CD14-positive monocyte (primary cell): Measurements from ENCODE around the gene SFXN2. TPM values are rescaled to one million over a fixed set of nuclear protein-coding genes. Genes with fewer than 3 reads are reported as not detected.

Experiments used
- DNase-seq, 3 donors: peaks; one replicate each; pipeline ENCODE4 v3.0.0-alpha.2; 2011 to 2022
- H2AFZ ChIP-seq: 2 replicates; pipeline ENCODE4 v1.6.0; 2012; ENCODE audit warnings: mild to moderate bottlenecking, low read depth, low read length, inconsistent platforms; ENCODE audit not compliant: insufficient read depth, poor library complexity, severe bottlenecking
- H3K27ac ChIP-seq, 2 donors: 1 replicate in 1 of 2; 2 replicates in 1 of 2; pipeline ENCODE4 v1.5.1; 2012 to 2013; ENCODE audit warnings: low read length in 2 of 2, control low read depth in 1 of 2, inconsistent platforms in 1 of 2, low read depth in 1 of 2, mild to moderate bottlenecking in 1 of 2
- H3K27me3 ChIP-seq, 2 donors: one replicate each; pipeline versions ENCODE4 v1.6.0 to v1.6.1; 2011 to 2013; ENCODE audit warnings: low read length in 2 of 2; ENCODE audit not compliant: control insufficient read depth in 2 of 2, insufficient read depth in 2 of 2
- H3K36me3 ChIP-seq, 2 donors: replicated peaks in 1 of 2; 1 replicate in 1 of 2; 2 replicates in 1 of 2; pipeline versions ENCODE4 v1.5.1 to v1.6.1; 2012 to 2013; ENCODE audit warnings: low read length in 2 of 2, control low read depth in 1 of 2, inconsistent platforms in 1 of 2, mild to moderate bottlenecking in 1 of 2; ENCODE audit not compliant: insufficient read depth in 2 of 2, control insufficient read depth in 1 of 2
- H3K4me1 ChIP-seq, 2 donors: 1 replicate in 1 of 2; 2 replicates in 1 of 2; pipeline versions ENCODE4 v1.5.1 to v1.6.1; 2012 to 2013; ENCODE audit warnings: low read length in 2 of 2, control low read depth in 1 of 2, inconsistent platforms in 1 of 2, mild to moderate bottlenecking in 1 of 2, moderate library complexity in 1 of 2; ENCODE audit not compliant: insufficient read depth in 2 of 2, control insufficient read depth in 1 of 2
- H3K4me2 ChIP-seq: replicated peaks from 2 replicates; pipeline ENCODE3; 2012; ENCODE audit warnings: low read length, moderate library complexity, mild to moderate bottlenecking; ENCODE audit not compliant: poor library complexity, severe bottlenecking; ENCODE audit errors: extremely low read depth
- H3K4me3 ChIP-seq, 3 experiments: fragments of 200-600 bp in 1 of 3; sonication (generic) in 1 of 3; replicated peaks in 1 of 3; 1 replicate in 2 of 3; 2 replicates in 1 of 3; pipeline ENCODE4 v1.5.1; 2011 to 2013; ENCODE audit warnings: low read length in 3 of 3, mild to moderate bottlenecking in 3 of 3, control low read depth in 2 of 3, low read depth in 2 of 3, inconsistent platforms in 1 of 3, moderate library complexity in 1 of 3
- H3K79me2 ChIP-seq: 2 replicates; pipeline ENCODE4 v1.6.0; 2012; ENCODE audit warnings: mild to moderate bottlenecking, control low read depth, inconsistent platforms, low read length, moderate library complexity; ENCODE audit not compliant: insufficient read depth
- H3K9ac ChIP-seq: 2 replicates; pipeline ENCODE4 v1.6.0; 2017; ENCODE audit warnings: low read length, mild to moderate bottlenecking; ENCODE audit not compliant: insufficient read depth, poor library complexity, severe bottlenecking
- H3K9me3 ChIP-seq, 2 donors: replicated peaks in 1 of 2; 1 replicate in 1 of 2; 2 replicates in 1 of 2; pipeline versions ENCODE4 v1.5.1 to v1.6.1; 2012 to 2013; ENCODE audit warnings: low read length in 2 of 2, control low read depth in 1 of 2; ENCODE audit not compliant: control insufficient read depth in 1 of 2, insufficient read depth in 1 of 2
- H4K20me1 ChIP-seq: 2 replicates; pipeline ENCODE4 v1.6.0; 2012; ENCODE audit warnings: mild to moderate bottlenecking, low read length, control low read depth, moderate library complexity; ENCODE audit not compliant: insufficient read depth
- H3K27ac Mint-ChIP-seq, 7 donors: one replicate each; pipeline ENCODE4 v1.8.0; 2020; ENCODE audit warnings: mild to moderate bottlenecking in 7 of 7, mixed read lengths in 7 of 7, moderate library complexity in 6 of 7, inconsistent platforms in 2 of 7
- H3K27me3 Mint-ChIP-seq, 3 donors: one replicate each; pipeline ENCODE4 v1.8.0; 2021 to 2022; ENCODE audit warnings: low read depth in 3 of 3, mild to moderate bottlenecking in 3 of 3, mixed read lengths in 3 of 3, moderate library complexity in 3 of 3, inconsistent platforms in 1 of 3
- H3K36me3 Mint-ChIP-seq, 2 donors: one replicate each; pipeline ENCODE4 v1.8.0; 2020; ENCODE audit warnings: mixed read lengths in 2 of 2, inconsistent platforms in 1 of 2, mild to moderate bottlenecking in 1 of 2
- H3K4me1 Mint-ChIP-seq: one replicate; pipeline ENCODE4 v1.8.0; 2020; ENCODE audit warnings: mild to moderate bottlenecking, mixed read lengths
- H3K4me3 Mint-ChIP-seq, 2 donors: one replicate each; pipeline ENCODE4 v1.8.0; 2020; ENCODE audit warnings: mild to moderate bottlenecking in 2 of 2, mixed read lengths in 2 of 2, moderate library complexity in 1 of 2
- H3K9me3 Mint-ChIP-seq, 7 donors: one replicate each; pipeline ENCODE4 v1.8.0; 2020 to 2022; ENCODE audit warnings: mixed read lengths in 7 of 7, mild to moderate bottlenecking in 6 of 7, moderate library complexity in 6 of 7, inconsistent platforms in 2 of 7
- WGBS: methylation state at CpG from one replicate; pipeline ENCODE4 v1.1.5; 2013; ENCODE audit warnings: missing lambda C conversion rate; ENCODE audit not compliant: insufficient coverage; 5-methylcytosine and 5-hydroxymethylcytosine counted together
- intact Hi-C, 2 donors: fragments of 100-400 bp; cut with micrococcal nuclease; formaldehyde crosslinking; loops; one replicate each; pipeline versions ENCODE4 v1.15.0 to v1.15.1; 2023
- polyA plus RNA-seq, 3 donors: library from polyadenylated mRNA; depleted of rRNA in 1 of 3; unstranded in 2 of 3; stranded (reverse) in 1 of 3; fragments of 300-500 nt in 2 of 3; fragments of >200 nt in 1 of 3; fragmentation: Illumina TruSeq in 2 of 3; gene quantifications; 1 replicate in 2 of 3; 2 replicates in 1 of 3; pipeline ENCODE4 v1.2.3, GENCODE V29; 2012 to 2021
- TF ChIP-seq, protein P1 (sequence below): fragments of 200-600 bp; IDR thresholded peaks from one replicate; pipeline ENCODE4 v1.8.0; 2022; ENCODE audit warnings: antibody characterized with exemption, mild to moderate bottlenecking

Gene SFXN2
- polyA plus RNA-seq, 3 donors = 1.3 to 2.0 (median 1.8) TPM

- 95% methylated on average over 15 of the region's 16 CpGs for WGBS
- H3K4me1 Mint-ChIP-seq = peaks cover 49% of the 10 kb centered on the region
- H3K27ac ChIP-seq = peak overlapping the region; percentile 14 to 75
- H3K27ac Mint-ChIP-seq = peak overlapping the region; percentile 77 to 99 (median 93)
- H3K9me3 ChIP-seq = no peaks in the 10 kb centered on the region
- H3K79me2 ChIP-seq = peaks cover 78% of the 10 kb centered on the region
- H2AFZ ChIP-seq = no peak overlapping the region
- H3K4me3 Mint-ChIP-seq = peak overlapping the region in 1 of 2 donors; percentile 48
- peaks cover 42 to 47% of the 10 kb centered on the region in 2 donors for H3K4me1 ChIP-seq
- TF ChIP-seq, protein P1, sequence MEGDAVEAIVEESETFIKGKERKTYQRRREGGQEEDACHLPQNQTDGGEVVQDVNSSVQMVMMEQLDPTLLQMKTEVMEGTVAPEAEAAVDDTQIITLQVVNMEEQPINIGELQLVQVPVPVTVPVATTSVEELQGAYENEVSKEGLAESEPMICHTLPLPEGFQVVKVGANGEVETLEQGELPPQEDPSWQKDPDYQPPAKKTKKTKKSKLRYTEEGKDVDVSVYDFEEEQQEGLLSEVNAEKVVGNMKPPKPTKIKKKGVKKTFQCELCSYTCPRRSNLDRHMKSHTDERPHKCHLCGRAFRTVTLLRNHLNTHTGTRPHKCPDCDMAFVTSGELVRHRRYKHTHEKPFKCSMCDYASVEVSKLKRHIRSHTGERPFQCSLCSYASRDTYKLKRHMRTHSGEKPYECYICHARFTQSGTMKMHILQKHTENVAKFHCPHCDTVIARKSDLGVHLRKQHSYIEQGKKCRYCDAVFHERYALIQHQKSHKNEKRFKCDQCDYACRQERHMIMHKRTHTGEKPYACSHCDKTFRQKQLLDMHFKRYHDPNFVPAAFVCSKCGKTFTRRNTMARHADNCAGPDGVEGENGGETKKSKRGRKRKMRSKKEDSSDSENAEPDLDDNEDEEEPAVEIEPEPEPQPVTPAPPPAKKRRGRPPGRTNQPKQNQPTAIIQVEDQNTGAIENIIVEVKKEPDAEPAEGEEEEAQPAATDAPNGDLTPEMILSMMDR = no peak
- no peak for DNase-seq
- H3K4me2 ChIP-seq = no peak overlapping the region
- peaks cover 31 to 61% of the 10 kb centered on the region in 2 donors for H3K36me3 Mint-ChIP-seq
- H3K27me3 Mint-ChIP-seq = no peaks in the 10 kb centered on the region
- no peak overlapping the region for H3K4me3 ChIP-seq
- H3K36me3 ChIP-seq = peaks cover 6 to 27% of the 10 kb centered on the region in 2 donors
- H4K20me1 ChIP-seq = peaks cover 44% of the 10 kb centered on the region
- intact Hi-C loops = no loop called here
- no peaks in the 10 kb centered on the region for H3K27me3 ChIP-seq
- peak overlapping the region; percentile 16 for H3K9ac ChIP-seq
- H3K9me3 Mint-ChIP-seq = no peaks in the 10 kb centered on the region
Measured at GRCh38 chr10:102775201-102775934, 60.9 kb downstream of the SFXN2 start.

DNA sequence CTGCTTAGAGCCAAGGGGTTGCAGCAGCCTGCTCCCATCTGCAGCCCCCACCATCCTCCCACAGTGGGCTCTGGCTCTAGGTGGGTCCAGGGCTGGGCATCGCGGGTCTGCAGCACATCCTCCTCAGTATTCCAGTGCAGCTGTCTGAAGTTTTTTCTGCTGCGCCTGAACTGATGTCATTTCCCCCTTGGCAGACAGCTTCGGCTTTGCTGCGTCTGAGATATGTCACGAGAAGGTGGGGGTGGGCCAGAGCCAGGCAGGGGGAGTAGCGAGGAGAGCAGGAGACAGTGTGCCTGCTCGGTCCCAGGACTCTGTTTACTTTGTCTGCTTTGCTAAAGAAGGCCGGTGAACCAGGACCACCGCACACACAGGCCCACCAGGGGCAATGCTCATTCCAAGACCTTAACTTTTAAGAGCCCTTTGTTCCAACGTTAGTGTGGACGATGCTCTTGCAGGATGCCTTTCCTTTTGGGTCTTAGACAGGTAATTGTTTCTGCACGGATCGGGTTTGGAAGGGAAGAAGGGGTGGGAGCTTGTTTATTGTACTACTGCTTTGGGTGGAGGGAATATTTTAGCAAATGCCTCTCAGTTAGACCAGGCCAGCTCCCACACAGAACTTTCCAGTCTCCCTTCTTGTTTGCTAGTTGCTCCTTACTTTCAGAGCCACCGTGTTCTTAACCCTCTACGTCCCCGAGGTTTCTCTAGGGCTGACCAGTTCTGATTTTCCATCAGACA is 61.7 kb downstream of the SFXN2 start:
- H3K9me3 Mint-ChIP-seq = no peaks in the 10 kb centered on the region
- peak overlapping the region; percentile 14 to 75 for H3K27ac ChIP-seq
- H3K36me3 Mint-ChIP-seq = peaks cover 35 to 65% of the 10 kb centered on the region in 2 donors
- no peak overlapping the region for H2AFZ ChIP-seq
- no peaks in the 10 kb centered on the region for H3K27me3 ChIP-seq
- DNase-seq = peak; percentile 68 to 77 (median 69)
- TF ChIP-seq, protein P1 = no peak
- H3K27me3 Mint-ChIP-seq = no peaks in the 10 kb centered on the region
- peaks cover 44% of the 10 kb centered on the region for H4K20me1 ChIP-seq
- H3K9ac ChIP-seq = peak overlapping the region; percentile 16
- peaks cover 79% of the 10 kb centered on the region for H3K79me2 ChIP-seq
- peaks cover 56% of the 10 kb centered on the region for H3K4me1 Mint-ChIP-seq
- 0% methylated on average over 3 of the region's 17 CpGs for WGBS
- peak overlapping the region; percentile 77 to 99 (median 93) for H3K27ac Mint-ChIP-seq
- intact Hi-C loops = no loop called here
- H3K9me3 ChIP-seq = no peaks in the 10 kb centered on the region
- H3K4me1 ChIP-seq = peaks cover 45 to 54% of the 10 kb centered on the region in 2 donors
- H3K4me2 ChIP-seq = peak overlapping the region; percentile 15
- H3K36me3 ChIP-seq = peaks cover 6 to 27% of the 10 kb centered on the region in 2 donors
- H3K4me3 Mint-ChIP-seq = peak overlapping the region; percentile 13 to 48
- no peak overlapping the region for H3K4me3 ChIP-seq
